ENCODE data around the gene FGF22.

Gene FGF22

GRCh38 chr19:681029-682019 is 41.6 kb downstream of the FGF22 start:
- peak; percentile 40 for DNase-seq

GRCh38 chr19:682678-683320 is 43.1 kb downstream of the FGF22 start:
- no peak for DNase-seq

GRCh38 chr19:685454-685931 is 45.8 kb downstream of the FGF22 start:
- DNase-seq, result no peak

- DNase-seq, result no peak
These were observed 47.1 kb downstream of the FGF22 start for GRCh38 chr19:686589-687297.

GRCh38 chr19:687569-688166 is 48.0 kb downstream of the FGF22 start:
- DNase-seq, result no peak

- DNase-seq, result no peak
These were observed 48.5 kb downstream of the FGF22 start for GRCh38 chr19:688214-688613.

- no peak for DNase-seq
These were observed 49.3 kb downstream of the FGF22 start for GRCh38 chr19:688992-689391.

GRCh38 chr19:690203-690602 is 50.5 kb downstream of the FGF22 start:
- DNase-seq, result no peak
